Heart left ventricle (tissue), 16 donors: ENCODE data around the gene MYO10. TPM values are rescaled to one million over a fixed set of nuclear protein-coding genes. Genes with fewer than 3 reads are reported as not detected.

Experiments
- ATAC-seq, 4 donors: fragments of 200-7000 bp; cut with Tn5 transposase; one replicate each; pipeline ENCODE4 v1.9.1; 2020 to 2022; ENCODE audit warnings: moderate library complexity in 4 of 4, mild to moderate bottlenecking in 3 of 4, moderate number of reproducible peaks in 1 of 4
- DNase-seq, 5 donors: peaks; one replicate each; pipeline ENCODE4 v3.0.0-alpha.2; 2020
- H3K27ac ChIP-seq, 12 donors: fragments of 200-600 bp; sonication (generic) in 4 of 12; one replicate each; pipeline versions ENCODE4 v1.5.0 to v1.8.0; 2016 to 2022; ENCODE audit warnings: mild to moderate bottlenecking in 2 of 12
- H3K27me3 ChIP-seq, 9 donors: fragments of 200-600 bp; sonication (generic) in 2 of 9; one replicate each; pipeline versions ENCODE4 v1.5.1 to v1.8.0; 2016 to 2022; ENCODE audit warnings: mild to moderate bottlenecking in 3 of 9
- H3K36me3 ChIP-seq, 9 donors: fragments of 200-600 bp; sonication (generic) in 2 of 9; one replicate each; pipeline versions ENCODE4 v1.5.0 to v1.8.0; 2018 to 2022; ENCODE audit warnings: mild to moderate bottlenecking in 2 of 9
- H3K4me1 ChIP-seq, 12 donors: fragments of 200-600 bp; sonication (generic) in 4 of 12; one replicate each; pipeline versions ENCODE4 v1.5.0 to v1.8.0; 2016 to 2022; ENCODE audit warnings: mild to moderate bottlenecking in 3 of 12
- H3K4me3 ChIP-seq, 12 donors: fragments of 200-600 bp; sonication (generic) in 4 of 12; one replicate each; pipeline versions ENCODE4 v1.5.0 to v1.8.0; 2017 to 2022; ENCODE audit warnings: mild to moderate bottlenecking in 9 of 12, moderate library complexity in 4 of 12
- H3K9me3 ChIP-seq, 12 donors: fragments of 200-600 bp; sonication (generic) in 4 of 12; one replicate each; pipeline versions ENCODE4 v1.5.0 to v1.8.0; 2016 to 2022; ENCODE audit warnings: mild to moderate bottlenecking in 1 of 12
- CTCF ChIP-seq, 12 donors: fragments of 200-600 bp; sonication (generic) in 4 of 12; IDR thresholded peaks; one replicate each; pipeline versions ENCODE4 v1.5.0 to v1.8.0; 2018 to 2022; ENCODE audit warnings: antibody characterized with exemption in 12 of 12, mild to moderate bottlenecking in 5 of 12
- POLR2A ChIP-seq, 2 donors: fragments of 450-650 bp; IDR thresholded peaks; one replicate each; pipeline ENCODE4 v1.6.1; 2017; ENCODE audit warnings: antibody characterized with exemption in 2 of 2, mild to moderate bottlenecking in 2 of 2, moderate library complexity in 2 of 2
- WGBS, 4 donors: extraction: QIAGEN DNeasy Blood & Tissue Kit in 2 of 4; methylation state at CpG; one replicate each; pipeline versions ENCODE4 v1.1.5 to v1.1.7; 2013 to 2018; 5-methylcytosine and 5-hydroxymethylcytosine counted together
- intact Hi-C, 10 donors: fragments of 100-400 bp; cut with DNase I; formaldehyde crosslinking; loops; one replicate each; pipeline versions ENCODE4 v1.11.1 to v1.14.2; 2022
- polyA plus RNA-seq, 2 donors: library from polyadenylated mRNA; stranded (reverse); fragments of 200-250 nt; gene quantifications; one replicate each; pipeline ENCODE4 v1.2.3, GENCODE V29; 2013
- total RNA-seq, 9 donors: library from RNA; depleted of rRNA in 2 of 9; stranded (reverse); fragments of >200 nt in 2 of 9; fragmentation: NEBNext Ultra II Directional in 3 of 9; extraction: Animal tissue kit (Norgen Biotek cat#: 25700) in 3 of 9; gene quantifications; one replicate each; pipeline versions ENCODE4 v1.1.0 to v1.2.4, GENCODE V29; 2016 to 2023
- donor health status: ischemic (EF 13 %, LVEDD 7.1; RV severe dilation, severe dysfunction).
- donor health status: healthy with polysubstance abuse.
- donor health status: DM: no; HTN: yes; CAD: no.
- donor health status: DM: no; HTN: no; CAD: no.
- donor health status: ischemic (EF 25% LVEDD 6.9; RV normal size, moderate dysfunction).
- donor health status: ischemic (EF 25% LVEDD 5.7; RV mildly dilated, moderate dysfunction).
- donor health status: healthy.
- donor health status: DM: yes; HTN: yes; CAD: no.
- donor health status: ischemic (EF 35%, LVEDD 5.7; RV mildly dilated, moderate dysfunction).
- donor health status: nonischemic (EF 11% LVEDD 7.7; RV severe dilation, severe dysfunction).
- donor health status: DM: yes; HTN: yes; CAD: no.
- donor health status: PGD.
- donor health status: ischemic (EF 29% LVEDD 5.4; RV normal size, mild dysfunction).
- donor health status: nonischemic (EF 23%, LVEDD 6.1; RV moderate dilation, normal function).

Gene MYO10
- total and polyA plus RNA-seq, 11 donors = 2.0 to 17.3 (median 3.8) TPM

- Histone ChIP-seq H3K4me3 (no peak overlapping the region), H3K27ac (no peak overlapping the region)
Measured at GRCh38 chr5:16866795-16867576, 69.1 kb downstream of the MYO10 start.

GRCh38 chr5:16866273-16866672, 69.8 kb downstream of the MYO10 start:
- peaks cover 0 to 5% (median 0%) of the 10 kb centered on the region in 12 donors for H3K4me1 ChIP-seq
- WGBS, 4 donors = 88 to 91% (median 90%) methylated on average over 4 of the region's 4 CpGs
- no peak overlapping the region for H3K27ac ChIP-seq
- DNase-seq = no peak
- no peak for TF ChIP-seq POLR2A (IDR thresholded peaks at IDR 0.05)
- TF ChIP-seq CTCF (IDR thresholded peaks at IDR 0.05) = no peak
- no peaks in the 10 kb centered on the region for H3K36me3 ChIP-seq
- no peaks in the 10 kb centered on the region for H3K27me3 ChIP-seq
- no peak overlapping the region for H3K4me3 ChIP-seq
- no peaks in the 10 kb centered on the region for H3K9me3 ChIP-seq
- no peak for ATAC-seq
- intact Hi-C loops = no loop called here

More at GRCh38 chr5:16866795-16867576, 69.1 kb downstream of the MYO10 start:
- Histone ChIP-seq H3K9me3 (no peaks in the 10 kb centered on the region), H3K4me1 (peaks cover 0 to 5% (median 0%) of the 10 kb centered on the region in 12 donors), H3K27me3 (no peaks in the 10 kb centered on the region), H3K36me3 (no peaks in the 10 kb centered on the region)
- no peak for DNase-seq
- 59 to 67% (median 61%) methylated on average over 17 of the region's 17 CpGs for WGBS, 4 donors
- peak in 3 of 4 donors; percentile 34 to 50 (median 44) for ATAC-seq
- TF ChIP-seq CTCF (IDR thresholded peaks at IDR 0.05) = no peak
- intact Hi-C loops = no loop called here

- no peak overlapping the region for H3K27ac ChIP-seq
- no peak for DNase-seq
- H3K36me3 ChIP-seq = no peaks in the 10 kb centered on the region
- 74 to 86% (median 81%) methylated on average over 8 of the region's 8 CpGs for WGBS, 4 donors
- TF ChIP-seq POLR2A (IDR thresholded peaks at IDR 0.05) (no peak), CTCF (IDR thresholded peaks at IDR 0.05) (no peak)
- no peaks in the 10 kb centered on the region for H3K9me3 ChIP-seq
- H3K4me1 ChIP-seq = peaks cover 0 to 5% (median 0%) of the 10 kb centered on the region in 12 donors
- H3K4me3 ChIP-seq = no peak overlapping the region
- no peaks in the 10 kb centered on the region for H3K27me3 ChIP-seq
- intact Hi-C loops = no loop called here
- no peak for ATAC-seq
Measured at GRCh38 chr5:16865151-16865550, 70.9 kb downstream of the MYO10 start.

GRCh38 chr5:16864631-16865131, 71.4 kb downstream of the MYO10 start:
- no peaks in the 10 kb centered on the region for H3K27me3 ChIP-seq
- H3K27ac ChIP-seq = no peak overlapping the region
- intact Hi-C loops = no loop called here
- H3K36me3 ChIP-seq = no peaks in the 10 kb centered on the region
- WGBS, 4 donors = 76 to 86% (median 77%) methylated on average over 4 of the region's 4 CpGs
- TF ChIP-seq POLR2A (IDR thresholded peaks at IDR 0.05) (no peak), CTCF (IDR thresholded peaks at IDR 0.05) (no peak)
- peaks cover 0 to 5% (median 0%) of the 10 kb centered on the region in 12 donors for H3K4me1 ChIP-seq
- peaks cover 0 to 2% (median 0%) of the 10 kb centered on the region in 12 donors for H3K9me3 ChIP-seq
- no peak overlapping the region for H3K4me3 ChIP-seq
- DNase-seq = no peak
- no peak for ATAC-seq
